VCaP (cell line): ENCODE results near the gene DGKG.

ENCODE experiments used
- H3K27ac ChIP-seq: fragments of 450-650 bp; 2 replicates; pipeline ENCODE4 v1.5.1; 2017
- TF ChIP-seq, protein P1 (sequence below): fragments of 450-650 bp; conservative IDR thresholded peaks from 2 replicates; pipeline ENCODE4 v1.5.1; 2017; ENCODE audit warnings: mild to moderate bottlenecking, moderate library complexity

The DGKG gene

DNA sequence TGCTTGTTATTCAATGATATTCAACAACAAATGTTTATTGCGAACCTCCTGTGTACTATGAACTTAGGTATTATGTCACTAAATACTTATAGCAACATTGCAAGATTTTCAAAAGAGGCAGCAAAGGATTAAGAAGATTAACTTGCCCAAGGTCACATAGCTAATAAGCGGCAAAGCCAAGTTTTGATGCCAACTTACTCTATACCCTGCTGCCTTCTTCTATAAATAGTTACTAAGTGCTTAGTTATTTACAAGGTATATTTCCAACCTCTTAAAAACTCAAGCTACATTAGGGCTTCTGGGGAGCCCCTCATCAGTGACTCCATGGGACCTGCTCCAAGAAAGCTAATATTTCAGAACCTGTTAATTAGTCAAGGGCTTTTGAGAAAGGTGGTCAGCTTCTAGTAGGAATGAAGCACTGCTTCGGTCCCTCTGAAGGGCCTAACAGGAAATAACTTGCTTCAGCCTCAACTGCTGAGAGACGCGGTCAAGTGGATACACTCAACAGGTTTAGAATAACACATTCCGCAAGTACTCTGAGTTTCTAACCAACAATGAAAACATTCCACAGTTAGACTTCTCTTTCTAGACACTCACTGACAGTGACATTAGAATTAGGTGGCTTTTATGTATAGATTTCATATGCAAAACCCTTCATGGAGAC is 125.5 kb downstream of the DGKG start:
- no peak overlapping the region for H3K27ac ChIP-seq
- TF ChIP-seq, protein P1, sequence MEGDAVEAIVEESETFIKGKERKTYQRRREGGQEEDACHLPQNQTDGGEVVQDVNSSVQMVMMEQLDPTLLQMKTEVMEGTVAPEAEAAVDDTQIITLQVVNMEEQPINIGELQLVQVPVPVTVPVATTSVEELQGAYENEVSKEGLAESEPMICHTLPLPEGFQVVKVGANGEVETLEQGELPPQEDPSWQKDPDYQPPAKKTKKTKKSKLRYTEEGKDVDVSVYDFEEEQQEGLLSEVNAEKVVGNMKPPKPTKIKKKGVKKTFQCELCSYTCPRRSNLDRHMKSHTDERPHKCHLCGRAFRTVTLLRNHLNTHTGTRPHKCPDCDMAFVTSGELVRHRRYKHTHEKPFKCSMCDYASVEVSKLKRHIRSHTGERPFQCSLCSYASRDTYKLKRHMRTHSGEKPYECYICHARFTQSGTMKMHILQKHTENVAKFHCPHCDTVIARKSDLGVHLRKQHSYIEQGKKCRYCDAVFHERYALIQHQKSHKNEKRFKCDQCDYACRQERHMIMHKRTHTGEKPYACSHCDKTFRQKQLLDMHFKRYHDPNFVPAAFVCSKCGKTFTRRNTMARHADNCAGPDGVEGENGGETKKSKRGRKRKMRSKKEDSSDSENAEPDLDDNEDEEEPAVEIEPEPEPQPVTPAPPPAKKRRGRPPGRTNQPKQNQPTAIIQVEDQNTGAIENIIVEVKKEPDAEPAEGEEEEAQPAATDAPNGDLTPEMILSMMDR = no peak

DNA sequence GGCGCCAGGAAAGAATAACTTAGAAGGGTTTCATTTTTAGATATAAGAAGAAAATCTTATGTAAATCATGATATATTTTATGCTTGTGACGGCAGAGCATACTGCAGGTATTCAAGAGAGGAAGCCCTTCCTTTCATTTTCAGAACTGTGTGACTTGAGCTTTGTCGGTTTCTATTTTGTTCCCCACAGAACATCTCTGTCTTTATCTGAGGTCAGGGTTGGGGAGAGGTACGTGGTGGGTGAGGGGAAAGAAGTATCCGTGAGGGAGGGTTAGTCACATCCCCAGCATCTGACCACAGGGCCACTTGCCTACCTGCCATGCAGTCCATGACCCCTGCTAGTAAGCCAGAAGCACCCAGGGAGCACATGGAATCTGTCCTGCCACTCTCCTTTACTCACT is 126.5 kb downstream of the DGKG start:
- TF ChIP-seq, protein P1 = no peak
- no peak overlapping the region for H3K27ac ChIP-seq

DNA sequence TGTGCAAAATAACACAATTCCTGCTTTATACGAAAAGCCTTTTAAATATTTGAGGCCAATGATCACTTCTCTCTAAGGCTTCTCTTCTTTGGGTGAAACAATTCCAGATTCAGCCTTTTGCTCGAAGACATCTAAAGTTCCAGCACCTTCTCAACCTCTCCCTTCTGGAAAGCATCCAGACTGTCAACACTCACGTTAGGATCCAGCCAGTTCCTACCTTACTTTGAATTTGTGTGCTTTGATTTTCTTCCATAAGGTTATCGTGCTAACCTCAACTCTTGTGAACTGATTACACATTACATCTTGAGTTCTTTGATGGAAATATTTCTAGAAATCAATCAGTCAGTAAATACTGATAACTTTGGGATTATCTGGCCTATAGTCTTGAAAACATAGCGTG is 127.9 kb downstream of the DGKG start:
- TF ChIP-seq, protein P1 = no peak
- no peak overlapping the region for H3K27ac ChIP-seq

DNA sequence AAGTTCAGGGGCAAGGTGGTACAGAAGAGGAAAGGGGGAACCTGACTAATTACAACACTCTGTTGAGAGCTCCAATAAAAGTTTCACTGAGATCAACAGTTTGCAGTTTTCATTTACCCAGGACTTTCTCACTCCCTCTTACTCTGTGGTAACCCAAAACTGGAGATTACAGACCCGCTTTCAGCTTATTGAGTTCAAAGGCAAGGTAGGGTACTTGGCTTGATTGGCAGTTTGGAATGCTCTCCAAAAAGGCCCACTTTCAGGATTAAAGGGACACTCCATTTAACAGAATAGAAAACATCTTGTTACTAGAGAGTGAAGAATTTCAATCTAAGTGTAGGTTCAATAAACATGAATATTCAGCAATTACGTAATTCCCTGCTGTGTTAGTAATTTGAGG is 135.6 kb downstream of the DGKG start:
- TF ChIP-seq, protein P1 = no peak
- no peak overlapping the region for H3K27ac ChIP-seq

DNA sequence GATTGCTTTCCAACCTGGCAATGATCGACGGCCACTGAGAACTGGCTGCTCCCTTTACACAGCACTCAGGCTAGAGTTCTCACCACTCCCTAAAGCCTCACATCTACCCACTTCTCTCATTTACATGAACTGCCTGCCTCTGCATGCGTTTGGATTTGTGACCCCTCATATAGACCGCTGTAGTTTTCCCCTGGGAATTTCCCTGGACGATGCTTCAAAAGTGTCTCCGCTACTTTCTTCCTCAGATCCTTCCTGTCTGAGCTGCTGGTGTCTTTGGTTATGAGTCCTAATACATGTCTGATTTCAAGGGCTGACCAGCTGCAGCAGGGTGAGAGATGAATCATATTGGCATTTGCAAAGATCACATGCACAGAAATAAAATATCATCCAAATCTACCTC is 136.4 kb downstream of the DGKG start:
- TF ChIP-seq, protein P1 = no peak
- H3K27ac ChIP-seq = no peak overlapping the region

DNA sequence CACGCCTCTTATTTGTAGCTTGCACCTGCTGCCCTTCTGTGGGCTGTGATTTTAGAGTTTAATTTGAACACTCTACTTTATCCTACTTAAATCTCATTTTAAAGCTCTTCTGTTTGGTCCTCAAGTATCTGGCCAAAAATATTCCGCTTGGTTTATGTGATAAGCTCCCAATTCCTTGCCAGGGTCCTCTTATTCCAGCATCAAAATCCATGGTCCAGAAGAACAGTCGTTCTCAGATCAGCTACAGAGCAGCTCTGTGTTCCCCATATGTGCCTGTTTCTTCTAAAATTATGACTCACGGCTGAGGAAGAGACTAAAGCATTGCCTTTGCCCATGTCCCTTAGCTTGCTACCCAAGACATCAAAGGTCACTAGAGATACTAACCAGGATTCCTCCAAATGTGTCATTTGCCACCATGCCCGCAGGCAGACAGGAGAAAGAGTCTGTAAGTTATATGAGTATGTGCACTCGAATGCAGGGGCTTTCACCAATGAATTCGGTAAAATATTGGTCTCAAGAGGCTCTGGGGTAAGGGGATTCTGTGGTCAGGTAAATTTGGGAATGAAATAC is 137.9 kb downstream of the DGKG start:
- TF ChIP-seq, protein P1 = no peak
- no peak overlapping the region for H3K27ac ChIP-seq

DNA sequence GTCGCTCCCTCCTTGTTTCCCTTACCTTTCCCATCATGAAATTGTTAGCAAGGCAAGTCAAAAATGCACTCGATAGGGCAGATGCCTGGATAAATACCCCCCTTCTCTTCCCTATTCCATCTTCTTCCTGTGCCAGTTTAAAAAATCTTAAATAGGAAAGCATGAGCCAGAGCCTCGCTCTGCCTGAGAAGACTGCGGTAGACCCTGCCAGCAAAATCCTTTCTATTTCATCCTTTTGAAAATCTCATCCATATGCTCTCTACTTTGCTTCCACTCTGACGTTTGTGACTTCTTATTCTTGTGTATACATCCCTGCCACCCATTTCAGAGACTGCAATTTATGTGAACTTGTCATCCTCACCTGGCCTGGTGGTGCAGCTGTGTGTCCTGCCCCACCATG is 138.6 kb downstream of the DGKG start:
- H3K27ac ChIP-seq = no peak overlapping the region
- TF ChIP-seq, protein P1 = no peak
